ENCODE results near the gene MSH4. TPM values are rescaled to one million over a fixed set of nuclear protein-coding genes. Genes with fewer than 3 reads are reported as not detected.

MSH4 gene
- polyA plus RNA-seq, 1 donor (not counting 4 experiments of a cell fraction or from before 2014, with no cell fraction given), result 0.13 TPM

- DNase-seq (ENCODE audit: low read depth, low spot score) (no peak), FAIRE-seq (no peak)
- no peak overlapping the region for H3K4me2 ChIP-seq (ENCODE audit: control insufficient read depth, extremely low read depth, insufficient read depth, low read depth, low read length)
- H3K36me3 ChIP-seq (ENCODE audit: control insufficient read depth in 2 of 2, extremely low read depth in 1 of 2, insufficient read depth in 2 of 2, low read length in 2 of 2), result peaks cover 11 to 31% of the 10 kb centered on the region in 2 experiments
- no peak for TF ChIP-seq EZH2 (IDR thresholded peaks at IDR 0.05; ENCODE audit: low read length)
- no peak for TF ChIP-seq CTCF (optimal IDR thresholded peaks at IDR 0.05 in 1 of 3, IDR thresholded peaks at IDR 0.05 in 1 of 3, conservative IDR thresholded peaks at IDR 0.05 in 1 of 3; ENCODE audit: extremely low read depth in 1 of 3, insufficient read depth in 2 of 3, low read length in 3 of 3)
- H3K79me2 ChIP-seq (ENCODE audit: control insufficient read depth, insufficient read depth, low read length), result peaks cover 32% of the 10 kb centered on the region
- H3K9ac ChIP-seq (ENCODE audit: control insufficient read depth, extremely low read depth, insufficient read depth, low read length), result no peak overlapping the region
- peaks cover 17% of the 10 kb centered on the region for H3K4me1 ChIP-seq (ENCODE audit: control insufficient read depth, extremely low read depth, insufficient read depth, low read length)
- peaks cover 39% of the 10 kb centered on the region for H4K20me1 ChIP-seq (ENCODE audit: control insufficient read depth, extremely low read depth, insufficient read depth, low read length)
- H3K9me1 ChIP-seq (ENCODE audit: control insufficient read depth, extremely low read depth, insufficient read depth, low read length), result no peaks in the 10 kb centered on the region
- dilution Hi-C loops (cut with MboI; ENCODE audit: extremely low pct_ligation_motif_present, low sequenced_read_pairs), result no loop called here
- H2AFZ ChIP-seq (ENCODE audit: control insufficient read depth, low read length), result no peak overlapping the region
- no peaks in the 10 kb centered on the region for H3K27me3 ChIP-seq (ENCODE audit: control insufficient read depth, extremely low read depth, insufficient read depth, low read length)
- no peak overlapping the region for H3K4me3 ChIP-seq (ENCODE audit: control insufficient read depth in 2 of 3, extremely low read depth in 1 of 3, insufficient read depth in 2 of 3, low read depth in 1 of 3, low read length in 3 of 3)
- H3K9me3 ChIP-seq (ENCODE audit: control insufficient read depth, low read depth, low read length), result no peaks in the 10 kb centered on the region
- no peak overlapping the region for H3K27ac ChIP-seq (ENCODE audit: control insufficient read depth, insufficient read depth, low read length)
Observed at GRCh38 chr1:75794382-75794781, 2.3 kb upstream of the MSH4 start.

GRCh38 chr1:75795703-75796193, 934 bp upstream of the MSH4 start:
- Histone ChIP-seq H2AFZ (ENCODE audit: control insufficient read depth, low read length) (no peak overlapping the region), H3K9me3 (ENCODE audit: control insufficient read depth, low read depth, low read length) (no peaks in the 10 kb centered on the region), H3K79me2 (ENCODE audit: control insufficient read depth, insufficient read depth, low read length) (peaks cover 19% of the 10 kb centered on the region), H3K27me3 (ENCODE audit: control insufficient read depth, extremely low read depth, insufficient read depth, low read length) (no peaks in the 10 kb centered on the region), H3K4me3 (ENCODE audit: control insufficient read depth in 2 of 3, extremely low read depth in 1 of 3, insufficient read depth in 2 of 3, low read depth in 1 of 3, low read length in 3 of 3) (no peak overlapping the region), H4K20me1 (ENCODE audit: control insufficient read depth, extremely low read depth, insufficient read depth, low read length) (peaks cover 27% of the 10 kb centered on the region), H3K9ac (ENCODE audit: control insufficient read depth, extremely low read depth, insufficient read depth, low read length) (no peak overlapping the region), H3K9me1 (ENCODE audit: control insufficient read depth, extremely low read depth, insufficient read depth, low read length) (no peaks in the 10 kb centered on the region), H3K4me1 (ENCODE audit: control insufficient read depth, extremely low read depth, insufficient read depth, low read length) (peaks cover 3% of the 10 kb centered on the region), H3K27ac (ENCODE audit: control insufficient read depth, insufficient read depth, low read length) (no peak overlapping the region), H3K4me2 (ENCODE audit: control insufficient read depth, extremely low read depth, insufficient read depth, low read depth, low read length) (no peak overlapping the region), H3K36me3 (ENCODE audit: control insufficient read depth in 2 of 2, extremely low read depth in 1 of 2, insufficient read depth in 2 of 2, low read length in 2 of 2) (peaks cover 9 to 21% of the 10 kb centered on the region in 2 experiments)
- FAIRE-seq (no peak), DNase-seq (ENCODE audit: low read depth, low spot score) (no peak)
- no peak for TF ChIP-seq CTCF (optimal IDR thresholded peaks at IDR 0.05 in 1 of 3, IDR thresholded peaks at IDR 0.05 in 1 of 3, conservative IDR thresholded peaks at IDR 0.05 in 1 of 3; ENCODE audit: extremely low read depth in 1 of 3, insufficient read depth in 2 of 3, low read length in 3 of 3)
- TF ChIP-seq EZH2 (IDR thresholded peaks at IDR 0.05; ENCODE audit: low read length), result no peak
- dilution Hi-C loops (cut with MboI; ENCODE audit: extremely low pct_ligation_motif_present, low sequenced_read_pairs), result no loop called here
